K562 (cell line): ENCODE measurements around the gene BMP6. TPM values are rescaled to one million over a fixed set of nuclear protein-coding genes. Genes with fewer than 3 reads are reported as not detected.

Source experiments
- ATAC-seq: fragments of 200-7000 bp; cut with Tn5 transposase; 3 replicates; pipeline ENCODE4 v1.9.1; 2020; ENCODE audit warnings: moderate library complexity
- BruUV-seq: library from RNA; stranded (reverse); fragments of 400-500 nt; replicated peaks from 2 replicates; lab custom pipeline; 2021; lab: Mats Ljungman, UMichigan
- CTCF ChIA-PET: fragments of 300-600 bp; formaldehyde crosslinking; extraction: SDS; loops from one replicate; lab custom pipeline; 2021; ENCODE audit warnings: low intra/inter-chr PET ratio; lab: Yijun Ruan, JAX
- POLR2A ChIA-PET: fragments of 300-600, 350-650 bp; sonication (Branson Sonifier 250); formaldehyde crosslinking; extraction: SDS; loops from one replicate; lab custom pipeline; 2021; ENCODE audit warnings: antibody characterized with exemption, inconsistent platforms; lab: Yijun Ruan, JAX
- DNase-seq, 4 experiments: peaks; one replicate each; pipeline versions ENCODE4 v3.0.0 to v3.0.0-alpha.2; 2011 to 2018; ENCODE audit warnings: low spot score in 3 of 4, mixed read lengths in 3 of 4; ENCODE audit errors: extremely low read depth in 1 of 4
- FAIRE-seq: peaks from 2 replicates; lab custom pipeline; 2011; peaks lifted over from hg19 to GRCh38; lab: Jason Lieb, UNC
- H2AFZ ChIP-seq: 2 replicates; pipeline ENCODE4 v1.6.0; 2011; ENCODE audit warnings: low read depth, low read length, control low read depth, inconsistent platforms
- H3K27ac ChIP-seq: fragments of 200-600 bp; 3 replicates; pipeline ENCODE4 v1.8.0; 2011; ENCODE audit warnings: low read depth, mild to moderate bottlenecking, control low read depth, inconsistent platforms, low read length, moderate library complexity, mixed read lengths; ENCODE audit errors: extremely low read depth
- H3K27me3 ChIP-seq, 2 experiments: fragments of 300-600 bp in 1 of 2; 2 replicates in 1 of 2; 3 replicates in 1 of 2; pipeline versions ENCODE4 v1.6.0 to v1.8.0; 2011; ENCODE audit warnings: inconsistent platforms in 2 of 2, low read length in 2 of 2, mild to moderate bottlenecking in 1 of 2, mixed read lengths in 1 of 2, moderate library complexity in 1 of 2; ENCODE audit not compliant: control insufficient read depth in 2 of 2, insufficient read depth in 2 of 2
- H3K36me3 ChIP-seq: fragments of 300-600 bp; 3 replicates; pipeline ENCODE4 v1.8.0; 2011; ENCODE audit warnings: mild to moderate bottlenecking, low read length, inconsistent platforms; ENCODE audit not compliant: control insufficient read depth, insufficient read depth
- H3K4me1 ChIP-seq, 2 experiments: fragments of 200-600 bp in 1 of 2; replicated peaks in 1 of 2; 2 replicates in 1 of 2; 3 replicates in 1 of 2; pipeline versions ENCODE4 v1.5.1 to v1.8.0; 2011; ENCODE audit warnings: inconsistent platforms in 2 of 2, low read length in 2 of 2, mild to moderate bottlenecking in 1 of 2, mixed read lengths in 1 of 2, moderate library complexity in 1 of 2; ENCODE audit not compliant: control insufficient read depth in 2 of 2, insufficient read depth in 2 of 2
- H3K4me2 ChIP-seq: 2 replicates; pipeline ENCODE4 v1.6.1; 2011; ENCODE audit warnings: low read length, control low read depth, inconsistent platforms, mixed read lengths; ENCODE audit not compliant: insufficient read depth
- H3K4me3 ChIP-seq: fragments of 200-600 bp; sonication (generic), shearing (Covaris generic); 2 replicates; pipeline ENCODE4 v1.5.1; 2016; ENCODE audit warnings: control low read depth, inconsistent platforms
- H3K79me2 ChIP-seq: fragments of 200-600 bp; 3 replicates; pipeline ENCODE4 v1.8.0; 2011; ENCODE audit warnings: low read length, inconsistent platforms; ENCODE audit not compliant: control insufficient read depth, insufficient read depth
- H3K9ac ChIP-seq, 2 experiments: 2 replicates each; pipeline versions ENCODE4 v1.6.0 to v1.6.1; 2011; ENCODE audit warnings: low read depth in 2 of 2, low read length in 2 of 2, control low read depth in 1 of 2, inconsistent platforms in 1 of 2, mild to moderate bottlenecking in 1 of 2, mixed read lengths in 1 of 2; ENCODE audit not compliant: insufficient read depth in 1 of 2
- H3K9me1 ChIP-seq: one replicate; pipeline ENCODE4 v1.6.0; 2011; ENCODE audit warnings: inconsistent platforms, mild to moderate bottlenecking, low read length, moderate library complexity; ENCODE audit not compliant: control insufficient read depth, insufficient read depth
- H3K9me3 ChIP-seq: replicated peaks from 2 replicates; pipeline ENCODE4 v1.5.1; 2011; ENCODE audit warnings: low read depth, low read length, inconsistent platforms; ENCODE audit not compliant: control insufficient read depth, insufficient read depth
- H4K20me1 ChIP-seq: replicated peaks from 2 replicates; pipeline ENCODE4 v1.6.1; 2011; ENCODE audit warnings: low read length, inconsistent platforms, mixed read lengths; ENCODE audit not compliant: control insufficient read depth, insufficient read depth
- CBX3 ChIP-seq, 2 experiments: IDR thresholded peaks; 1 replicate in 1 of 2; 2 replicates in 1 of 2; pipeline ENCODE4 v1.6.1; 2012; ENCODE audit warnings: inconsistent platforms in 2 of 2, low read length in 2 of 2, borderline replicate concordance in 1 of 2, control low read depth in 1 of 2
- IRF9 ChIP-seq: fragments of 450-650 bp; IDR thresholded peaks from 2 replicates; pipeline ENCODE4 v1.6.1; 2016; ENCODE audit warnings: missing biosample characterization, missing genetic modification characterization
- NFXL1 ChIP-seq: fragments of 450-650 bp; formaldehyde crosslinking; IDR thresholded peaks from 2 replicates; pipeline ENCODE4 v1.4.0; 2021; ENCODE audit warnings: mild to moderate bottlenecking
- PRMT5 ChIP-seq: sonication (generic); formaldehyde crosslinking; IDR thresholded peaks from 2 replicates; pipeline ENCODE4 v1.5.0; 2020; ENCODE audit warnings: missing genetic modification reagents
- PTTG1 ChIP-seq: fragments of 450-650 bp; IDR thresholded peaks from 2 replicates; pipeline ENCODE4 v1.6.1; 2016; ENCODE audit warnings: low read depth, mild to moderate bottlenecking, missing genetic modification characterization, missing compliant biosample characterization
- RHOXF2B ChIP-seq: fragments of 250-450 bp; sonication (Bioruptor Pico); conservative IDR thresholded peaks from 2 replicates; pipeline ENCODE4 v1.5.1; 2021
- whole genome bisulfite sequencing: fragments of 100-300 bp; shearing (Covaris generic); methylation state at CpG from one replicate; pipeline ENCODE4 v1.1.6; 2016; ENCODE audit warnings: low coverage, mixed read lengths; ENCODE audit not compliant: insufficient coverage; ENCODE audit errors: missing lambda C conversion rate; 5-methylcytosine and 5-hydroxymethylcytosine counted together
- in situ Hi-C: fragments of 300-500 bp; cut with MboI; formaldehyde crosslinking; loops from 4 replicates; pipeline ENCODE4 v1.15.0; 2018; ENCODE audit warnings: inconsistent platforms, mixed read lengths
- intact Hi-C: fragments of 100-400 bp; cut with micrococcal nuclease; formaldehyde crosslinking; loops from 2 replicates; pipeline ENCODE4 v1.14.2; 2022
- polyA plus RNA-seq, 8 experiments: library from polyadenylated mRNA; depleted of rRNA in 4 of 8; stranded (reverse) in 5 of 8; unstranded in 3 of 8; fragments of >200 nt; fragmentation: Nextera tagmentation in 2 of 8; fragmentation: Illumina TruSeq in 1 of 8; extraction: Ambion mirVana in 2 of 8; extraction: Trizol in 1 of 8; gene quantifications; 2 replicates each; pipeline versions ENCODE4 v1.2.1 to v1.2.3, GENCODE V29; 2011 to 2014; ENCODE audit warnings: inconsistent platforms in 1 of 8, missing spikeins in 1 of 8
- total RNA-seq, 7 experiments: library from RNA; depleted of rRNA in 6 of 7; stranded (reverse); fragments of >200 nt in 6 of 7; fragmentation: Illumina TruSeq in 2 of 7; extraction: Trizol in 2 of 7; gene quantifications; 2 replicates each; pipeline versions ENCODE4 v1.2.1 to v1.2.3, GENCODE V29; 2011 to 2021; ENCODE audit warnings: low replicate concordance in 1 of 7

BMP6 gene
- total and polyA plus RNA-seq, 9 of the 15 experiments (the other 6 are each of a cell fraction or from before 2014, with no cell fraction given), result 0.01 to 0.13 (median 0.06) TPM; not detected in 3

DNA sequence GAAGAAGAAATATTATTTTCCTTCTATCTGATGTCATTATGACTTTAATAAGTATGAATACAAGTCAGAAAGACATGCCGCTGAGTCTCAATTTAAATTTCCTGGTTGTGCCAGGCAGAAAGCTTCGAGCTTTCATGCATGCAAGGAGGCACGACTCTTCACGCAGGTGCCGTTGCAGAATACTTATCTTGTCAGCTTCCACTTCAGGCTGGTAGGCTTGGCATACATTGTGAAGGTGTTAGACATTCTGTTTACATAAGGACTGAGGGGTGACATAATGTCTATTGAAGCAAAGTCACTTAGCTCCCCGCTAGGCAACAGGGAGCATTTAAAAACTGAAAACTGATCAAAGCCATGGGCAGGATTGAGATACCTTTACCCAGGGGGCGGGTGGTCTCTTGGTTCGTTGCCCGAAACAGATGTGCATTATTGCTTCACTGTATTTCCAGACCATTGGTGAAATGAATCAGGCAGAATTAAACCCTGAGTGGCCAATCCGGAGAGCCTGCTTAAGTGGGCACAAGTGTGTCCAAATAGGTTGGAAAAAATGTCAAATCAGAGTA, 16.4 kb downstream of the BMP6 start (continued):
- TF ChIP-seq IRF9 (tag), result no peak
- TF ChIP-seq CBX3 (IDR thresholded peaks at IDR 0.05; ENCODE audit: borderline replicate concordance in 1 of 2, low read length in 2 of 2), result no peak
- no peak for TF ChIP-seq NFXL1 (CRISPR knock-in tag)

DNA sequence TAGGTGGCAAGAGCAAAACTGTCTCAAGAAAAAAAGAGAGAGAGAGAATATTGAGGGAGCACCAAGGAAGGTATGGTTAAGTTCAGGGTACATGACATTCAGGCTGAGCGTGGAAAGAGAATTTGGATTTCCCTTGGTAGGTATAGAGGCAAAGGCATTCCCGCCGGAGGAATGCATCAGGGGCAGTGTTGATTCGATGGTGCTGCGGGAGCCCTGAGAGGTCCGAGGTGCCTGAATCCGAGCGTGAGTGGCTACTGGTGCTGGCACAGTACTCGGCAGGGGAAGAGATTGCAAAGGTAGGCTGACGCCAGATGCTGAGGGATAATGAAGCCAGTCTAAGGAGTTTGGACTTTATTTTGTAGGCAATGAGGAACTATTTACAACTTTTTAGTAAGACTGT, 20.0 kb downstream of the BMP6 start:
- Histone ChIP-seq H3K4me3 (no peak overlapping the region), H3K4me2 (no peak overlapping the region), H3K27ac (no peak overlapping the region), H3K4me1 (no peaks in the 10 kb centered on the region), H3K9ac (no peak overlapping the region), H3K9me1 (no peaks in the 10 kb centered on the region), H3K36me3 (no peaks in the 10 kb centered on the region), H4K20me1 (no peaks in the 10 kb centered on the region), H3K27me3 (peaks cover 38 to 59% of the 10 kb centered on the region in 2 experiments), H2AFZ (no peak overlapping the region), H3K79me2 (no peaks in the 10 kb centered on the region), H3K9me3 (no peaks in the 10 kb centered on the region)
- no peak for DNase-seq
- ChIA-PET CTCF (no interaction called here), POLR2A (no interaction called here)
- no peak for FAIRE-seq
- intact Hi-C loops (no loop called here), in situ Hi-C loops (no loop called here)
- WGBS, result under 1% methylated on average over 10 of the region's 10 CpGs
- BruUV-seq, result no TSS peak
- TF ChIP-seq PRMT5 (CRISPR knock-in tag) (no peak), RHOXF2B (CRISPR knock-in tag) (no peak), PTTG1 (no peak)
- ATAC-seq, result no peak
